HepG2 (cell line): Measurements from ENCODE around the gene SLC9A8. TPM values are rescaled to one million over a fixed set of nuclear protein-coding genes. Genes with fewer than 3 reads are reported as not detected.

Source experiments
- ADNP ChIP-seq: sonication (generic); formaldehyde crosslinking; IDR thresholded peaks from 2 replicates; pipeline ENCODE4 v1.4.0; 2020; ENCODE audit warnings: missing genetic modification reagents
- CEBPB ChIP-seq: IDR thresholded peaks from 2 replicates; pipeline ENCODE4 v1.6.1; 2011; ENCODE audit warnings: low read depth, low read length, improper control_type of control experiment, borderline replicate concordance
- HDAC2 ChIP-seq: sonication (generic); formaldehyde crosslinking; IDR thresholded peaks from 2 replicates; pipeline ENCODE4 v1.4.0; 2020; ENCODE audit warnings: missing genetic modification reagents
- HNF1B ChIP-seq: sonication (generic); formaldehyde crosslinking; IDR thresholded peaks from 2 replicates; pipeline ENCODE4 v1.5.1; 2020; ENCODE audit warnings: mild to moderate bottlenecking, moderate library complexity, missing genetic modification reagents
- KIAA2018 ChIP-seq: sonication (generic); formaldehyde crosslinking; IDR thresholded peaks from 2 replicates; pipeline ENCODE4 v1.5.0; 2020; ENCODE audit warnings: mild to moderate bottlenecking, missing genetic modification reagents, borderline replicate concordance
- NFE2 ChIP-seq: sonication (generic); formaldehyde crosslinking; IDR thresholded peaks from 2 replicates; pipeline ENCODE4 v1.4.0; 2020; ENCODE audit warnings: missing genetic modification reagents
- ONECUT2 ChIP-seq: sonication (generic); formaldehyde crosslinking; IDR thresholded peaks from 2 replicates; pipeline ENCODE4 v1.4.0; 2020; ENCODE audit warnings: missing genetic modification reagents
- PTBP1 ChIP-seq: fragments of 200-400 bp; formaldehyde crosslinking; IDR thresholded peaks from 2 replicates; pipeline ENCODE4 v1.6.1; 2018; ENCODE audit warnings: low read length, low read depth; ENCODE audit not compliant: poor library complexity, severe bottlenecking
- RFX3 ChIP-seq: IDR thresholded peaks from 2 replicates; pipeline ENCODE4 v1.6.1; 2016; ENCODE audit warnings: missing biosample characterization, missing genetic modification reagents
- TFAP4 ChIP-seq: sonication (generic); IDR thresholded peaks from 2 replicates; pipeline ENCODE4 v1.6.1; 2016; ENCODE audit warnings: low read depth, borderline replicate concordance
- TFE3 ChIP-seq: IDR thresholded peaks from 2 replicates; pipeline ENCODE4 v1.6.1; 2016
- ZNF143 ChIP-seq: sonication (generic); formaldehyde crosslinking; IDR thresholded peaks from 2 replicates; pipeline ENCODE4 v1.4.0; 2020; ENCODE audit warnings: missing genetic modification reagents
- ZNF292 ChIP-seq: sonication (generic); formaldehyde crosslinking; IDR thresholded peaks from 2 replicates; pipeline ENCODE4 v1.8.1; 2022; ENCODE audit warnings: mild to moderate bottlenecking, low read depth, missing genetic modification reagents, borderline replicate concordance
- ZNF597 ChIP-seq: sonication (generic); formaldehyde crosslinking; IDR thresholded peaks from 2 replicates; pipeline ENCODE4 v1.5.0; 2020; ENCODE audit warnings: missing genetic modification reagents
- ZNF766 ChIP-seq: sonication (generic); formaldehyde crosslinking; IDR thresholded peaks from 2 replicates; pipeline ENCODE4 v1.5.0; 2020; ENCODE audit warnings: missing genetic modification reagents, borderline replicate concordance
- polyA plus RNA-seq, 8 experiments: library from polyadenylated mRNA; depleted of rRNA in 3 of 8; stranded (reverse) in 7 of 8; unstranded in 1 of 8; fragments of >200 nt; fragmentation: Illumina TruSeq in 4 of 8; extraction: Trizol in 4 of 8; gene quantifications; 2 replicates each; pipeline versions ENCODE4 v1.2.1 to v1.2.3, GENCODE V29; 2011 to 2016; ENCODE audit warnings: low read depth in 4 of 8, missing spikeins in 1 of 8, mixed read lengths in 1 of 8; ENCODE audit not compliant: insufficient read depth in 1 of 8
- total RNA-seq, 5 experiments: library from RNA; depleted of rRNA; stranded (reverse); fragments of >200 nt; fragmentation: Illumina TruSeq; extraction: Trizol; gene quantifications; 2 replicates each; pipeline ENCODE4 v1.2.3, GENCODE V29; 2016; ENCODE audit warnings: low read depth in 1 of 5

SLC9A8 gene
- total and polyA plus RNA-seq, 2 of the 13 experiments (the other 11 are each of a cell fraction or from before 2014, with no cell fraction given): 4.1 to 7.4 TPM

GRCh38 chr20:49928411-49929141 is 115.9 kb downstream of the SLC9A8 start (continued):
- TF ChIP-seq KIAA2018 (no peak), HDAC2 (CRISPR knock-in tag) (peak; percentile 26; the same call in 1 of the 2 replicates), ZNF292 (CRISPR knock-in tag) (no peak), ZNF597 (CRISPR knock-in tag) (no peak), RFX3 (CRISPR knock-in tag) (no peak; the same call in 1 of the 2 replicates), ONECUT2 (CRISPR knock-in tag) (no peak), HNF1B (peak; percentile 56; the same call in 1 of the 2 replicates), ADNP (CRISPR knock-in tag) (no peak), CEBPB (peak; percentile 85), TFAP4 (no peak), ZNF143 (CRISPR knock-in tag) (no peak), ZNF766 (CRISPR knock-in tag) (0 out of 2 replicates have a peak, but pooled peaks have one; percentile 36), PTBP1 (no peak), NFE2 (no peak), TFE3 (CRISPR knock-in tag) (no peak)
